ENCODE measurements around the gene LIN7A.

DNA sequence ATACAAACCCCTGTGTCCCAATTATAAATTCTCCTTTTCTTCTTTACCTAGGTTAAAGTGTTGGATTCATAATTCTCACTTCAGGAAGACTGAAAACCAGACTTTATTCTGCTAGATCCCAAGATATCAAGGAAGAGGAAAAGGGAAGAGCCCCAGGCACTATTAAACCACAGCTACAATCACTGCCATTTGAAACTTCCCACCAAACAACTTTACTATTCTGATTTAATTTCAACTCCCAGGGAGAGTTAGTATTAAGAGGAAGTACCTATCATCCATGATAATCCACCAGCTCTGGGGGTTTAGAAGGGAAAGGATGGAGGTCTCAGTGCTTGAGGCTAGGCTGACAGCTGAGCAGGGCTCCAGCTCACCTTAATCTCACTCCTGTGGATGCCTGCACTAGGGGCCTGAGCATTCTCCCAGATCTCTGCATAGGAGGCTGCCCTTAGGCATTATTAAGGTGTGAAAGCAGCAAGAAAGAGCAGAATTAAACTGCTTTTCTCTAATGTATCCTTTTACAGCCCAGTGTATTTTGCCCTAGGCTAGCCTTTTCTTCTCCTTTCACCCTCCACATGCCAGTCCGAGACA lies 168.1 kb downstream of the LIN7A start:
- TF ChIP-seq CTCF (conservative IDR thresholded peaks at IDR 0.05; ENCODE audit: low read length) (no peak), EZH2phosphoT487 (IDR thresholded peaks at IDR 0.05; ENCODE audit: borderline replicate concordance) (no peak)
